Measurements from ENCODE around the gene MYLK2.
A peak's percentile ranks its signal among the peaks of the same experiment; 100 is the strongest.

MYLK2 gene

DNA sequence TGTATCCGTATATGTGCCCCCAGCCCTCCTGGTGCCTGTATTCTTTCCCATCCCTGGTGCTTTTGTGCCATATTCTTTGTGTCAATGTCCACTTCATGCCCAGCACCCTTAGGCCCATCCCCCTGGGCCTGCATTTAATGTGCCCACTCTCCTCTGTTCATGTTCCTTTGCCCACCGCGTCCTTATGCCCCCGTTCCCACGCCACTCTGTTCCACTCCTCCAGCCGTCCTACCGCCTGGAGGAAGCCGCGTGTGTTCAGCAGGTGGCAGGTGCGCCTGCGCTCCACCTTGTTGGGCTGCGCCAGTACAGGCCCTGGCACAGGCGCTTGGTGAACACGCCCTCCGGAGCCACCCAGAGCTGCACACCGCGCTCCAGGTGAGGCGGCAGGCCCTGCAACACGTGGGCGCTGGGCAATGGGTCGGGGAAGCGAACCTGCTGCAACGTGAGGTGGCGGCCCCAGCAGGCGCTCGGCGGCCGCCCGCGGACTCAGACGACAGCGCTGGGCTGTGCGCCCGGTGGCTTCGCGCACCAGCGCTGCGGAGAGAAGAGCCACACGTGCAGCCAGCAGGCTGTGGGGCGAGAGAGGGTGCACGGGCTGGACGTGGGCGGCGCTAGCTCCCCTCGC, 30.3 kb downstream of the MYLK2 start:
- Histone ChIP-seq H3K27ac (ENCODE audit: low read length) (no peak overlapping the region), H3K9me3 (ENCODE audit: control insufficient read depth, low read depth, low read length) (no peaks in the 10 kb centered on the region), H3K36me3 (ENCODE audit: control insufficient read depth, low read depth, low read length) (no peaks in the 10 kb centered on the region), H3K9ac (ENCODE audit: low read length) (no peak overlapping the region), H3K4me3 (ENCODE audit: low read length) (no peak overlapping the region), H3K27me3 (ENCODE audit: control insufficient read depth, insufficient read depth, low read length) (no peaks in the 10 kb centered on the region), H3K4me1 (ENCODE audit: control insufficient read depth, low read depth, low read length) (no peaks in the 10 kb centered on the region)

- H3K27ac ChIP-seq (ENCODE audit: low read length): no peak overlapping the region
- H3K36me3 ChIP-seq (ENCODE audit: control insufficient read depth, low read depth, low read length): no peaks in the 10 kb centered on the region
- no peak overlapping the region for H3K4me3 ChIP-seq (ENCODE audit: low read length)
- no peaks in the 10 kb centered on the region for H3K9me3 ChIP-seq (ENCODE audit: control insufficient read depth, low read depth, low read length)
- H3K9ac ChIP-seq (ENCODE audit: low read length): no peak overlapping the region
- no peaks in the 10 kb centered on the region for H3K27me3 ChIP-seq (ENCODE audit: control insufficient read depth, insufficient read depth, low read length)
- no peaks in the 10 kb centered on the region for H3K4me1 ChIP-seq (ENCODE audit: control insufficient read depth, low read depth, low read length)
Measured at GRCh38 chr20:31851240-31851955, 32.2 kb downstream of the MYLK2 start.

DNA sequence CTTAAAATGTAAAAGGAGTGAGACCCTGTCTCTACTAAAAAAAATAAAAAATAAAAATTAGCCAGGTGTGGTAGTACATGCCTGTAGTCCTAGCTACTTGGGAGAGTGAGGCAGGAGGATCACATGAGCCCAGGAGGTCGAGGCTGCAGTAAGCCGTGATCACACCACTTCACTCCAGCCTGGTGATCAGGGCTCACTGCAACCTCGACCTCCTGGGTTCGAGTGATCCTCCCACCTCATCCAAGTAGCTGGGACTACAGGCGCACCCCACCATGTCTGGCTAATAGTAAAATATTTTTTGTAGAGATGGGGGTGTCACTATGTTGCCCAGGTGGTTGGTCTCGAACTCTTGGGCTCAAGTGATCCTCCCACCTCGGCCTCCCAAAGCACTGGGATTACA, 34.3 kb downstream of the MYLK2 start:
- no peak overlapping the region for H3K27ac ChIP-seq (ENCODE audit: low read length)
- no peaks in the 10 kb centered on the region for H3K36me3 ChIP-seq (ENCODE audit: control insufficient read depth, low read depth, low read length)
- no peak overlapping the region for H3K4me3 ChIP-seq (ENCODE audit: low read length)
- H3K4me1 ChIP-seq (ENCODE audit: control insufficient read depth, low read depth, low read length): no peaks in the 10 kb centered on the region
- no peak overlapping the region for H3K9ac ChIP-seq (ENCODE audit: low read length)
- H3K27me3 ChIP-seq (ENCODE audit: control insufficient read depth, insufficient read depth, low read length): no peaks in the 10 kb centered on the region
- H3K9me3 ChIP-seq (ENCODE audit: control insufficient read depth, low read depth, low read length): no peaks in the 10 kb centered on the region

DNA sequence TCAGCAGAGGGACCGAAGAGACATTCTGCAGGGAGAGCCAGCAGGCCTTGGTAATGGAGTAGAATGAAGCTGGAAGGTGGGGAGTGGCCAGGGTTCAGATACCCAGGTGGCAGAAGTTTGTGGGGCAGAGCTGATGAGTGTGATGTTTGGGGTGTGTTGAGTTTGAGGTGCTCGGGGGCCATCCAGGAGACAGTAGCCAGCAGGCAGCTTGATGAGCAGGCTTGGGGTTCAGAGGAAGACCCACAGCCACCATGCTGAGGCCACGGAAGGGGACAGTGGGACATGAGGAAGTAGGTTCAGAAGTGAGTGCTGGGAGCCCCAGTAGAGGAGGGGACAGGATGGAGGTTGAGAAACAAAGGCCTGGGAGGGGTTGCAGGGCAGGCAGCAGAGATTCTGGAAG, 37.4 kb downstream of the MYLK2 start:
- Histone ChIP-seq H3K36me3 (ENCODE audit: control insufficient read depth, low read depth, low read length) (no peaks in the 10 kb centered on the region), H3K9me3 (ENCODE audit: control insufficient read depth, low read depth, low read length) (no peaks in the 10 kb centered on the region), H3K27me3 (ENCODE audit: control insufficient read depth, insufficient read depth, low read length) (peaks cover 18% of the 10 kb centered on the region), H3K4me3 (ENCODE audit: low read length) (no peak overlapping the region), H3K9ac (ENCODE audit: low read length) (no peak overlapping the region), H3K4me1 (ENCODE audit: control insufficient read depth, low read depth, low read length) (peaks cover 10% of the 10 kb centered on the region), H3K27ac (ENCODE audit: low read length) (no peak overlapping the region)

GRCh38 chr20:31857861-31858759, 39.0 kb downstream of the MYLK2 start:
- H3K27me3 ChIP-seq (ENCODE audit: control insufficient read depth, insufficient read depth, low read length): peaks cover 18% of the 10 kb centered on the region
- no peak overlapping the region for H3K9ac ChIP-seq (ENCODE audit: low read length)
- no peak overlapping the region for H3K27ac ChIP-seq (ENCODE audit: low read length)
- no peaks in the 10 kb centered on the region for H3K9me3 ChIP-seq (ENCODE audit: control insufficient read depth, low read depth, low read length)
- H3K4me1 ChIP-seq (ENCODE audit: control insufficient read depth, low read depth, low read length): peaks cover 16% of the 10 kb centered on the region
- H3K36me3 ChIP-seq (ENCODE audit: control insufficient read depth, low read depth, low read length): no peaks in the 10 kb centered on the region
- H3K4me3 ChIP-seq (ENCODE audit: low read length): no peak overlapping the region

- no peaks in the 10 kb centered on the region for H3K9me3 ChIP-seq (ENCODE audit: control insufficient read depth, low read depth, low read length)
- peaks cover 16% of the 10 kb centered on the region for H3K4me1 ChIP-seq (ENCODE audit: control insufficient read depth, low read depth, low read length)
- no peak overlapping the region for H3K27ac ChIP-seq (ENCODE audit: low read length)
- no peaks in the 10 kb centered on the region for H3K36me3 ChIP-seq (ENCODE audit: control insufficient read depth, low read depth, low read length)
- no peak overlapping the region for H3K9ac ChIP-seq (ENCODE audit: low read length)
- H3K27me3 ChIP-seq (ENCODE audit: control insufficient read depth, insufficient read depth, low read length): peaks cover 18% of the 10 kb centered on the region
- no peak overlapping the region for H3K4me3 ChIP-seq (ENCODE audit: low read length)
Measured at GRCh38 chr20:31858760-31859083, 39.6 kb downstream of the MYLK2 start.

- Histone ChIP-seq H3K4me3 (ENCODE audit: low read length) (no peak overlapping the region), H3K4me1 (ENCODE audit: control insufficient read depth, low read depth, low read length) (peaks cover 16% of the 10 kb centered on the region), H3K36me3 (ENCODE audit: control insufficient read depth, low read depth, low read length) (no peaks in the 10 kb centered on the region), H3K9me3 (ENCODE audit: control insufficient read depth, low read depth, low read length) (no peaks in the 10 kb centered on the region), H3K27me3 (ENCODE audit: control insufficient read depth, insufficient read depth, low read length) (peaks cover 18% of the 10 kb centered on the region), H3K27ac (ENCODE audit: low read length) (no peak overlapping the region), H3K9ac (ENCODE audit: low read length) (no peak overlapping the region)
Measured at GRCh38 chr20:31859266-31859997, 40.3 kb downstream of the MYLK2 start.

DNA sequence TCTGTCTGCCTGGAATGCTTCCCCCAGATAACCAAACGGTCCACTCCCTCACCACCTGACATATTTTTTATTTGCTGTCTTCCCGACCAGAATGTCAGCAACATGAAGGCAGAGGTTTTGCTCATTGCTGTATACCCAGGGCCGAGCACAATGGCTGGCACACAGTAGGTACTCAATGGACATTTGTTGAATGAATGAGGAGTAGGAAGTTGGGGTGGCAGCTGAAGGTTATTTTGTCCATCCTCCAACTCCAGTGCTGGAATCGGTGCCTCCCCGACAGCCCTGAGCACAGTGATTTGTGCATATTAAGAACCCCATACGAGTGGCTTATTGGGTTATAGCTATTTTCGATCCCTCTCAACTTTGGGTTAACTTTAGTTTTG, 40.8 kb downstream of the MYLK2 start:
- H3K27me3 ChIP-seq (ENCODE audit: control insufficient read depth, insufficient read depth, low read length): peaks cover 18% of the 10 kb centered on the region
- no peak overlapping the region for H3K27ac ChIP-seq (ENCODE audit: low read length)
- no peak overlapping the region for H3K9ac ChIP-seq (ENCODE audit: low read length)
- peaks cover 16% of the 10 kb centered on the region for H3K4me1 ChIP-seq (ENCODE audit: control insufficient read depth, low read depth, low read length)
- no peaks in the 10 kb centered on the region for H3K9me3 ChIP-seq (ENCODE audit: control insufficient read depth, low read depth, low read length)
- peak overlapping the region; percentile 79 for H3K4me3 ChIP-seq (ENCODE audit: low read length)
- H3K36me3 ChIP-seq (ENCODE audit: control insufficient read depth, low read depth, low read length): no peaks in the 10 kb centered on the region

DNA sequence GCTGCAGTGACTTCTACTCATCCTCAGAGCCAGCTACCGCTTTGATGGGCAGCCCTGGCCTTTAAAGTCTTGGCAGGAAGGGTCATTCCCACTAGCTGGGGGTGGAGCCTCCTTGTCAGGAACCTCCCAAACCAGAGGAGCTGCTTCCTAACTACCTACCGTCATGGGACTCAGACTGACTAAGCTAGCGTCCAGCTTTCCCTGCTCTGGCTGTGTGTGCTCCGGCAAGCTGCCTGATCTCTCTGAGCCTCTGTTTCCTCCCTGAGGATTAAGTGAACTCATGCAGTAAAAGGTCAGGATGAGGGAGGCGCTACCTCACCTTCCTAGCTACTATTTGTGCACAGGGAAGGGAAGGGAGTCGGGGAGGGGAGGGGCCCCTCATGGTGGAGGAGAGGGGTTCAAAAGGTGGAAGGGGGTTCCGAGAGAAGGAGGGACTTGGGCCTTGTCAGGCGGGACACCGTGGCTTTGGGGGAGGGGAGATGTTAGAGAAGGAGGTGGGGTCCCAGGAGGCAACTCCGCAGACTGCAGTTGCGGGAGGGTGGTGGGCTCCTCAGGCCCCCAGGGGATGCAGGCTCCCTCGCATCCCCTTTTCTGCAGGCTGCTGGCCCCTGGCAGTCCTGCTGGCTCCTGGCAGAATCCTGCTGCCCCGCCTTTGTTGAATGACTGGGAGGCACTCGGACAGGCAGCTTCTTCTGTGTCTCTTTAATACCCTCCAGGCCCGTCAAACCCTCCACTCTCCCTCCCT, 41.4 kb downstream of the MYLK2 start:
- Histone ChIP-seq H3K27ac (ENCODE audit: low read length) (no peak overlapping the region), H3K9ac (ENCODE audit: low read length) (peak overlapping the region; percentile 37), H3K4me1 (ENCODE audit: control insufficient read depth, low read depth, low read length) (peaks cover 16% of the 10 kb centered on the region), H3K27me3 (ENCODE audit: control insufficient read depth, insufficient read depth, low read length) (peaks cover 18% of the 10 kb centered on the region), H3K9me3 (ENCODE audit: control insufficient read depth, low read depth, low read length) (no peaks in the 10 kb centered on the region), H3K4me3 (ENCODE audit: low read length) (peak overlapping the region; percentile 79), H3K36me3 (ENCODE audit: control insufficient read depth, low read depth, low read length) (no peaks in the 10 kb centered on the region)

- Histone ChIP-seq H3K4me3 (ENCODE audit: low read length) (peak overlapping the region; percentile 79), H3K27ac (ENCODE audit: low read length) (no peak overlapping the region), H3K36me3 (ENCODE audit: control insufficient read depth, low read depth, low read length) (no peaks in the 10 kb centered on the region), H3K4me1 (ENCODE audit: control insufficient read depth, low read depth, low read length) (peaks cover 16% of the 10 kb centered on the region), H3K9ac (ENCODE audit: low read length) (peak overlapping the region; percentile 49), H3K9me3 (ENCODE audit: control insufficient read depth, low read depth, low read length) (no peaks in the 10 kb centered on the region), H3K27me3 (ENCODE audit: control insufficient read depth, insufficient read depth, low read length) (peaks cover 18% of the 10 kb centered on the region)
Measured at GRCh38 chr20:31861135-31861384, 41.9 kb downstream of the MYLK2 start.

Data from iPS-18a (cell line).